ENCODE data around the gene STK24. TPM values are rescaled to one million over a fixed set of nuclear protein-coding genes. Genes with fewer than 3 reads are reported as not detected.
A peak's percentile ranks its signal among the peaks of the same experiment; 100 is the strongest.

Gene STK24
- polyA plus RNA-seq, 3 donors = 14.2 to 59.8 (median 28.9) TPM

DNA sequence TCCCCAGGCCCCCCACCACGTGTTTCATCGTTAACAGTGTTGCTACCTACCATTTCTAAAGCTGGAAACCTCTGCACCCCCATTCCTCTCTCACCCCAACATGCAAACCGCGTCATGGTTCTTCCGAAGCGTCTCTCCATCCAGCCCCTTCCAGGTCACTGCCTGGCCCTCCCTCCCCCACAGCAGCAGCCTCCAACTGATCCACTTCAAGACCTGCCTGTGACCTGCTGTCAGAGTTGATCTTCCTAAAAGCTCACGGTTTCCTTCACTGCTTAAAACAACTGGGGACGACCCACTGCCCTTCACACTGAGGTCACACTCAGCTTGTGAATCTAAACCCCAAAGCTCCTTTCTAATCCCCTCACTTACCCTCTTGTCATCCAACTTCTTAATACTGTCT, 47.7 kb downstream of the STK24 start:
- WGBS (ENCODE audit: insufficient coverage) = 100% methylated on average over 7 of the region's 8 CpGs
- Histone ChIP-seq H3K27ac (ENCODE audit: low read depth in 1 of 2, low read length in 2 of 2) (no peak overlapping the region), H3K4me3 (replicated peaks in 1 of 3; ENCODE audit: low read depth in 2 of 3, low read length in 3 of 3) (no peak overlapping the region), H3K4me1 (ENCODE audit: control insufficient read depth in 1 of 2, insufficient read depth in 2 of 2, low read length in 2 of 2) (peaks cover 8 to 13% of the 10 kb centered on the region in 2 donors), H3K4me2 (replicated peaks; ENCODE audit: extremely low read depth, low read length, poor library complexity, severe bottlenecking) (no peak overlapping the region), H2AFZ (ENCODE audit: insufficient read depth, low read depth, low read length, poor library complexity, severe bottlenecking) (no peak overlapping the region), H3K79me2 (ENCODE audit: insufficient read depth, low read length) (peaks cover 100% of the 10 kb centered on the region), H3K9me3 (replicated peaks in 1 of 2; ENCODE audit: control insufficient read depth in 1 of 2, insufficient read depth in 1 of 2, low read length in 2 of 2) (no peaks in the 10 kb centered on the region), H4K20me1 (ENCODE audit: insufficient read depth, low read length) (peaks cover 100% of the 10 kb centered on the region), H3K27me3 (ENCODE audit: control insufficient read depth in 2 of 2, insufficient read depth in 2 of 2, low read length in 2 of 2) (no peaks in the 10 kb centered on the region), H3K36me3 (replicated peaks in 1 of 2; ENCODE audit: control insufficient read depth in 1 of 2, insufficient read depth in 2 of 2, low read length in 2 of 2) (peaks cover 0 to 6% of the 10 kb centered on the region in 2 donors), H3K9ac (ENCODE audit: insufficient read depth, low read length, poor library complexity, severe bottlenecking) (no peak overlapping the region)
- H3K9me3 Mint-ChIP-seq = no peaks in the 10 kb centered on the region
- peaks cover 0 to 3% (median 0%) of the 10 kb centered on the region in 3 donors for H3K27me3 Mint-ChIP-seq (ENCODE audit: low read depth in 3 of 3)
- peaks cover 8 to 16% of the 10 kb centered on the region in 2 donors for H3K36me3 Mint-ChIP-seq
- peak overlapping the region in 1 of 7 donors; percentile 10 for H3K27ac Mint-ChIP-seq
- no peak overlapping the region for H3K4me3 Mint-ChIP-seq
- peaks cover 24% of the 10 kb centered on the region for H3K4me1 Mint-ChIP-seq
- DNase-seq = no peak
- TF ChIP-seq, protein P1, sequence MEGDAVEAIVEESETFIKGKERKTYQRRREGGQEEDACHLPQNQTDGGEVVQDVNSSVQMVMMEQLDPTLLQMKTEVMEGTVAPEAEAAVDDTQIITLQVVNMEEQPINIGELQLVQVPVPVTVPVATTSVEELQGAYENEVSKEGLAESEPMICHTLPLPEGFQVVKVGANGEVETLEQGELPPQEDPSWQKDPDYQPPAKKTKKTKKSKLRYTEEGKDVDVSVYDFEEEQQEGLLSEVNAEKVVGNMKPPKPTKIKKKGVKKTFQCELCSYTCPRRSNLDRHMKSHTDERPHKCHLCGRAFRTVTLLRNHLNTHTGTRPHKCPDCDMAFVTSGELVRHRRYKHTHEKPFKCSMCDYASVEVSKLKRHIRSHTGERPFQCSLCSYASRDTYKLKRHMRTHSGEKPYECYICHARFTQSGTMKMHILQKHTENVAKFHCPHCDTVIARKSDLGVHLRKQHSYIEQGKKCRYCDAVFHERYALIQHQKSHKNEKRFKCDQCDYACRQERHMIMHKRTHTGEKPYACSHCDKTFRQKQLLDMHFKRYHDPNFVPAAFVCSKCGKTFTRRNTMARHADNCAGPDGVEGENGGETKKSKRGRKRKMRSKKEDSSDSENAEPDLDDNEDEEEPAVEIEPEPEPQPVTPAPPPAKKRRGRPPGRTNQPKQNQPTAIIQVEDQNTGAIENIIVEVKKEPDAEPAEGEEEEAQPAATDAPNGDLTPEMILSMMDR (IDR thresholded peaks at IDR 0.05) = no peak
- intact Hi-C loops (cut with micrococcal nuclease) = no loop called here

DNA sequence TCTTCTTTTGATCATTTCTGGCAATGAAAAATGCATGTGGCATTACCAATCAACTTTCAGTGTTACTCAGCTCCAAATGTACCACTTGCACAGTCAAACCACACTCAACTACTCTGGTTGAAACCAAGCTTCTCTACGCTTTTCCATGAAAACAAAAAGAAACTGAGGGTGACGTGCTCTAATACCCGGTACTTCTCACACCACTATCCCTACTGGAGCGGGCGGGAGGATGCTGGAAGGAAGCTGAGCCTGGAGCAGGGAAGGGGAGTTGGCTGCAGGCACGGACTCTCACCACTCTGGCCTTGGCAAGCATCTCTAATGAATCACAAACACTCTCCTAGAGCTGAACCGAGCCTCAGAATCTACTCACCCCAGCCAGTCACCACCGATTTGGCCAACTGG, 48.2 kb downstream of the STK24 start:
- DNase-seq = no peak
- Histone ChIP-seq H3K4me3 (replicated peaks in 1 of 3; ENCODE audit: low read depth in 2 of 3, low read length in 3 of 3) (no peak overlapping the region), H4K20me1 (ENCODE audit: insufficient read depth, low read length) (peaks cover 100% of the 10 kb centered on the region), H2AFZ (ENCODE audit: insufficient read depth, low read depth, low read length, poor library complexity, severe bottlenecking) (no peak overlapping the region), H3K36me3 (replicated peaks in 1 of 2; ENCODE audit: control insufficient read depth in 1 of 2, insufficient read depth in 2 of 2, low read length in 2 of 2) (peaks cover 0 to 2% of the 10 kb centered on the region in 2 donors), H3K27me3 (ENCODE audit: control insufficient read depth in 2 of 2, insufficient read depth in 2 of 2, low read length in 2 of 2) (no peaks in the 10 kb centered on the region), H3K79me2 (ENCODE audit: insufficient read depth, low read length) (peaks cover 100% of the 10 kb centered on the region), H3K4me1 (ENCODE audit: control insufficient read depth in 1 of 2, insufficient read depth in 2 of 2, low read length in 2 of 2) (peaks cover 8 to 15% of the 10 kb centered on the region in 2 donors), H3K4me2 (replicated peaks; ENCODE audit: extremely low read depth, low read length, poor library complexity, severe bottlenecking) (no peak overlapping the region), H3K27ac (ENCODE audit: low read depth in 1 of 2, low read length in 2 of 2) (no peak overlapping the region), H3K9me3 (replicated peaks in 1 of 2; ENCODE audit: control insufficient read depth in 1 of 2, insufficient read depth in 1 of 2, low read length in 2 of 2) (no peaks in the 10 kb centered on the region), H3K9ac (ENCODE audit: insufficient read depth, low read length, poor library complexity, severe bottlenecking) (no peak overlapping the region)
- Mint-ChIP-seq H3K27me3 (ENCODE audit: low read depth in 3 of 3) (peaks cover 0 to 3% (median 0%) of the 10 kb centered on the region in 3 donors), H3K4me1 (peaks cover 28% of the 10 kb centered on the region), H3K27ac (peak overlapping the region in 2 of 7 donors; percentile 10 to 60), H3K4me3 (no peak overlapping the region), H3K9me3 (no peaks in the 10 kb centered on the region), H3K36me3 (peaks cover 8 to 12% of the 10 kb centered on the region in 2 donors)
- intact Hi-C loops (cut with micrococcal nuclease) = no loop called here
- 100% methylated on average over 3 of the region's 8 CpGs for WGBS (ENCODE audit: insufficient coverage)
- TF ChIP-seq, protein P1 (IDR thresholded peaks at IDR 0.05) = no peak
